Measurements from ENCODE around the gene DPPA2.

DPPA2 gene

GRCh38 chr3:109331692-109332091 lies 15.4 kb upstream of the DPPA2 start:
- Histone ChIP-seq H3K27me3 (ENCODE audit: low read depth, low read length) (no peaks in the 10 kb centered on the region; the same call in 1 of the 2 replicates), H3K4me1 (ENCODE audit: low read length) (no peaks in the 10 kb centered on the region), H3K4me3 (ENCODE audit: low read length) (no peak overlapping the region), H3K27ac (ENCODE audit: low read length) (no peak overlapping the region), H3K9me3 (ENCODE audit: insufficient read depth, low read length) (no peaks in the 10 kb centered on the region), H3K36me3 (replicated peaks; ENCODE audit: low read depth, low read length) (no peaks in the 10 kb centered on the region), H3K4me2 (ENCODE audit: low read length) (no peak overlapping the region), H4K20me1 (ENCODE audit: insufficient read depth, low read length) (no peaks in the 10 kb centered on the region), H2AFZ (ENCODE audit: low read depth, low read length) (no peak overlapping the region), H3K9ac (ENCODE audit: low read length) (no peak overlapping the region), H3K79me2 (ENCODE audit: low read length) (no peaks in the 10 kb centered on the region)
- TF ChIP-seq EZH2phosphoT487 (IDR thresholded peaks at IDR 0.05; ENCODE audit: low read depth) = no peak
- TF ChIP-seq CTCF (IDR thresholded peaks at IDR 0.05; ENCODE audit: low read depth, low read length) = no peak

- Histone ChIP-seq H3K4me1 (ENCODE audit: low read length) (no peaks in the 10 kb centered on the region), H3K4me2 (ENCODE audit: low read length) (no peak overlapping the region), H3K27ac (ENCODE audit: low read length) (no peak overlapping the region), H3K79me2 (ENCODE audit: low read length) (no peaks in the 10 kb centered on the region), H3K36me3 (replicated peaks; ENCODE audit: low read depth, low read length) (no peaks in the 10 kb centered on the region), H3K9me3 (ENCODE audit: insufficient read depth, low read length) (no peaks in the 10 kb centered on the region), H4K20me1 (ENCODE audit: insufficient read depth, low read length) (no peaks in the 10 kb centered on the region), H2AFZ (ENCODE audit: low read depth, low read length) (no peak overlapping the region), H3K4me3 (ENCODE audit: low read length) (no peak overlapping the region), H3K9ac (ENCODE audit: low read length) (no peak overlapping the region), H3K27me3 (ENCODE audit: low read depth, low read length) (no peaks in the 10 kb centered on the region; the same call in 1 of the 2 replicates)
- TF ChIP-seq EZH2phosphoT487 (IDR thresholded peaks at IDR 0.05; ENCODE audit: low read depth) (no peak), CTCF (IDR thresholded peaks at IDR 0.05; ENCODE audit: low read depth, low read length) (no peak)
These were observed 14.1 kb upstream of the DPPA2 start for GRCh38 chr3:109330405-109330804.

GRCh38 chr3:109328202-109328601 lies 11.9 kb upstream of the DPPA2 start:
- no peak for TF ChIP-seq CTCF (IDR thresholded peaks at IDR 0.05; ENCODE audit: low read depth, low read length)
- no peak for TF ChIP-seq EZH2phosphoT487 (IDR thresholded peaks at IDR 0.05; ENCODE audit: low read depth)
- H3K9ac ChIP-seq (ENCODE audit: low read length) = no peak overlapping the region
- H3K9me3 ChIP-seq (ENCODE audit: insufficient read depth, low read length) = no peaks in the 10 kb centered on the region
- H3K4me3 ChIP-seq (ENCODE audit: low read length) = no peak overlapping the region
- no peaks in the 10 kb centered on the region for H4K20me1 ChIP-seq (ENCODE audit: insufficient read depth, low read length)
- no peaks in the 10 kb centered on the region for H3K79me2 ChIP-seq (ENCODE audit: low read length)
- H3K4me1 ChIP-seq (ENCODE audit: low read length) = no peaks in the 10 kb centered on the region
- no peak overlapping the region for H3K27ac ChIP-seq (ENCODE audit: low read length)
- no peaks in the 10 kb centered on the region; the same call in 1 of the 2 replicates for H3K27me3 ChIP-seq (ENCODE audit: low read depth, low read length)
- no peak overlapping the region for H2AFZ ChIP-seq (ENCODE audit: low read depth, low read length)
- no peak overlapping the region for H3K4me2 ChIP-seq (ENCODE audit: low read length)
- H3K36me3 ChIP-seq (replicated peaks; ENCODE audit: low read depth, low read length) = no peaks in the 10 kb centered on the region

DNA sequence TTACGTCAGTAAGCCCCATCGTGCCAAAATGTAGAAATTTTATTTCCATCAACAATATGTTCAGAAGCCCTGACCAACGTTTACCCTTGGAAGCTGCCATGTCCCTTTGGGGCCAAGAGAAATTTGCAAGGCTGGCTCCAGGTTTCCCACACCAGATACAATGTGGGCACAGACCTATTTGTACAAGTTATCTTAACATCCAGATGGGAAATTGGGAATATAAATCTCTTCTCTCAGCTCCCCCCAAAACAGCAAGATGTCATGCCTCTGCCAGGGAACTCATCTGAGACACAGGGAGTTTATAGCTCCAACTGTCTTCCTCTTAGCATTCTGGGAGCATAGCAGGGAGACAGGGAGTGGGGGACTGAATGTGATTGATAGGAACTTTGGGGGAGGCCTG lies 9.3 kb upstream of the DPPA2 start:
- Histone ChIP-seq H3K27ac (ENCODE audit: low read length) (no peak overlapping the region), H3K79me2 (ENCODE audit: low read length) (no peaks in the 10 kb centered on the region), H3K4me1 (ENCODE audit: low read length) (no peaks in the 10 kb centered on the region), H3K9ac (ENCODE audit: low read length) (no peak overlapping the region), H3K4me2 (ENCODE audit: low read length) (no peak overlapping the region), H3K4me3 (ENCODE audit: low read length) (no peak overlapping the region), H3K9me3 (ENCODE audit: insufficient read depth, low read length) (no peaks in the 10 kb centered on the region), H4K20me1 (ENCODE audit: insufficient read depth, low read length) (no peaks in the 10 kb centered on the region), H2AFZ (ENCODE audit: low read depth, low read length) (no peak overlapping the region), H3K36me3 (replicated peaks; ENCODE audit: low read depth, low read length) (no peaks in the 10 kb centered on the region), H3K27me3 (ENCODE audit: low read depth, low read length) (no peaks in the 10 kb centered on the region; the same call in 1 of the 2 replicates)
- TF ChIP-seq CTCF (IDR thresholded peaks at IDR 0.05; ENCODE audit: low read depth, low read length) (no peak), EZH2phosphoT487 (IDR thresholded peaks at IDR 0.05; ENCODE audit: low read depth) (no peak)

All from OCI-LY3 (cell line).